Right ventricle myocardium superior (tissue), 1 donor: ENCODE results near the gene TGM6. TPM values are rescaled to one million over a fixed set of nuclear protein-coding genes. Genes with fewer than 3 reads are reported as not detected.

Source experiments
- ATAC-seq: fragments of 200-7000 bp; cut with Tn5 transposase; one replicate; pipeline ENCODE4 v1.9.1; 2020; ENCODE audit warnings: mild to moderate bottlenecking; ENCODE audit not compliant: poor library complexity
- DNase-seq: peaks from one replicate; pipeline ENCODE4 v3.0.0-alpha.2; 2020
- intact Hi-C: fragments of 100-400 bp; cut with DNase I; formaldehyde crosslinking; loops from one replicate; pipeline ENCODE4 v1.11.2; 2022
- total RNA-seq: library from RNA; stranded (reverse); fragmentation: NEBNext Ultra II Directional; extraction: Animal tissue kit (Norgen Biotek cat#: 25700); gene quantifications from one replicate; pipeline ENCODE4 v1.2.1, GENCODE V29; 2021
- donor health status: DM: no; HTN: yes; CAD: no; lungs with severe emphysema.

TGM6 gene
- total RNA-seq, 1 donor from 2014 or later: not detected

DNA sequence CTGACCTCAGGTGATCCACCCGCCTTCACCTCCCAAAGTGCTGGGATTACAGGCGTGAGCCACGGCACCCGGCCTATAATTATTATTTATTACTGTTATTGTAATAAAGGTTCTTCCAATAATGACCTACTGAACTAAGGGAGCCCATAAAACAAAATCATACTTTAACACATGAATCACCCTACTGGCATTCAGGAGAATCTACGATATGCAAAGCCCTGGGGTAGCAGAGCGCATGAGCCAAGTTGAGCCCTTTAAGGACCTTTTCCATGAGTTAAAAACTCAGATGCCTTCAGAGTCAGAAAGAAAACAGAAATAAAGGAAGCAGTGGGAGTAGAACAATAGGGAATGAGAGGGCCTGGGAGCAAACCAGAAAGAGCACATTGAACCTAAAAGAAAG, 48.4 kb downstream of the TGM6 start:
- intact Hi-C loops: no loop called here
- no peak for ATAC-seq

DNA sequence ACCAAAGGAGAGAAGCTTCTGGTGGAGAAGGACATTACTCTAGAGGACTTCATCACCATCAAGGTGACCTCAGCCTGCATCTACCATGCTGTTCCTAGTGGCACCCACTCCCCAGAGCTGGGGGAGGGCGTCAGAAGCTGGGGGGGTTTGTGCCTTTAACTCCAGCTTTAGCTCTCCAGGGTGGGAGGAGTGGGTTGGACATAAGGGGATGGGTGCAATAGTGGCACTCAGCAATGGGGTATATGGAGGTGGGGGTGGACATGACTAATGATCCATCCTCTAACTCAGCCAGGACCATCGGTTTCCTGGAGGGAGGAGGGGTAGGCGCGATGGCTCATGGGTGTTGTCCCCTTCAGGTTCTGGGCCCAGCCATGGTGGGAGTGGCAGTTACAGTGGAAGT, 49.8 kb downstream of the TGM6 start:
- DNase-seq (no peak), ATAC-seq (no peak)
- intact Hi-C loops: no loop called here

More for the DNA sequence above, 48.4 kb downstream of the TGM6 start:
- DNase-seq: no peak

DNA sequence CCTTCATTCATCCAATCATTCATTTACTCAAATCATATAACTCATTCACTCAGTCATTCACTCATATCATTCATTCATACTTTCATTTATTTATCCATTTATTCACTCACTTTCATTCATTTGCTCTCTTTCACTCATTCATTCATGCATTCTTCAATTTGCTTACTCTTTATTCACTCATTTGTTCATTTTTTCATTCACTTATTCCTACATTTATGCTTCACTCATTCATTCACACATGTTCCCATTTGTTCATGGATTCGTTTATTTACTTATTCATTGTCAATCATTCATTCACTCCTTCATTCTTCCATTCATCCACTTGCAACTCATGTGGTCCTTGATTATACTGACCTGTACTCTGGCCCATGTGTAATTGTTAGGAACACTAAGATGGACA, 50.5 kb downstream of the TGM6 start:
- ATAC-seq: no peak
- no peak for DNase-seq
- intact Hi-C loops: no loop called here

DNA sequence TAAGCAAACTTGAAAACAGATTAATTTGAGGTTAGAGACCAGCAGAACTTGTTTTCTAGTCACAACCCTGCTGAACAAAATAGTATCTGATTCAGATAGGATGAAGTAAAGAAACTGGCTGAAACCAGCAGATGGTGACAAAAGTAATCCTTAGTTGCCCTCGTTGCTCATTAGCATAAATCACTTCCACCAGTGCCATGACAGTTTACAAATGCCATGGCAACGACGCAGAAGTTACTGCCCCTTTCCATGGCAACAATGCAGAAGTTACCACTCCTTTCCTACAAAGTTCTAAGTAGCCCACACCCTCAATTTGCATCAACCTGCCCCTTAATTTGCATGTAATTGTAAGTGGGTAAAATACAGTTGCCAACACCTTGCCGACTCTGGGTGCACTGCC, 66.1 kb downstream of the TGM6 start:
- ATAC-seq: no peak
- intact Hi-C loops: no loop called here

DNA sequence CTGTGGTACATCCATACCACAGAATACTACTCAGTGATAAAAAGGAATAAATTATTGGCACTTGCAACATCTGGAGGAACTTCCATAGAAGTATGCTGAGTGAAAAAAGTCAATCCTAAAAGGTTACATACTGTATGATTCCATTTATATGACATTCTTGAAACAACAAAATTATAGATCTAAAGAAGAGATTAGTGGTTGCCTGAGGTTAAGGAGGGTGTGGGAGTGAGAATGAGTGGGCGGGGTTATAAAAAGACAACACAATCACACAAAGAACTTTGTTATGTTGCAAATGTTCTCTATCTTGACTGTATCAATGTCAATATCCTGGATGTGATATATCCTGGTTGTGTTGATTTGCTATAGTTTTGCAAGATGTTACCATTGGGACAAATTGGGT, 68.7 kb downstream of the TGM6 start:
- DNase-seq (no peak), ATAC-seq (no peak)
- intact Hi-C loops: no loop called here

More for the DNA sequence above, 66.1 kb downstream of the TGM6 start:
- DNase-seq: no peak

DNA sequence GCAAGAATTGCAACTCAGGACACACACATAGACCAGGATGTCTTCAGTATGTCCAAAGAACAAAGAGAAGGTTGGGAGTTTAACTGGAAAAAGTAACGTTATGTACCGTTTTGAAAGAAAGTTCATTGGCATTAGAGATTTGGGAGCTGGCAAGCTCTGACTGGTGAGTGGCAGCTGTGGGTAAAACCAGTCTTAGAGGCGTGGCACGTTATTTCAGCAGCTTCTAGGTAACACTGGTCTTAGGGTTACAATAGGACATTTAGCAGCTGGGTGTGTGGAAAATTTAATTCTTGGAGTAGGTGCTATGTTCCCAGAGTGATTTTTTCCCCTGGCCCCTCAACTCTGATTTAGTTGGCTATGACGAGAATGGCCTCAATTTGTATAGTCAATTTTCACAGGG, 70.7 kb downstream of the TGM6 start:
- DNase-seq (no peak), ATAC-seq (no peak)
- intact Hi-C loops: loop anchor here (5.0 to 10.0 kb wide), 3 partner anchors 244 to 687 kb away; no protein-coding TSS in a partner anchor

DNA sequence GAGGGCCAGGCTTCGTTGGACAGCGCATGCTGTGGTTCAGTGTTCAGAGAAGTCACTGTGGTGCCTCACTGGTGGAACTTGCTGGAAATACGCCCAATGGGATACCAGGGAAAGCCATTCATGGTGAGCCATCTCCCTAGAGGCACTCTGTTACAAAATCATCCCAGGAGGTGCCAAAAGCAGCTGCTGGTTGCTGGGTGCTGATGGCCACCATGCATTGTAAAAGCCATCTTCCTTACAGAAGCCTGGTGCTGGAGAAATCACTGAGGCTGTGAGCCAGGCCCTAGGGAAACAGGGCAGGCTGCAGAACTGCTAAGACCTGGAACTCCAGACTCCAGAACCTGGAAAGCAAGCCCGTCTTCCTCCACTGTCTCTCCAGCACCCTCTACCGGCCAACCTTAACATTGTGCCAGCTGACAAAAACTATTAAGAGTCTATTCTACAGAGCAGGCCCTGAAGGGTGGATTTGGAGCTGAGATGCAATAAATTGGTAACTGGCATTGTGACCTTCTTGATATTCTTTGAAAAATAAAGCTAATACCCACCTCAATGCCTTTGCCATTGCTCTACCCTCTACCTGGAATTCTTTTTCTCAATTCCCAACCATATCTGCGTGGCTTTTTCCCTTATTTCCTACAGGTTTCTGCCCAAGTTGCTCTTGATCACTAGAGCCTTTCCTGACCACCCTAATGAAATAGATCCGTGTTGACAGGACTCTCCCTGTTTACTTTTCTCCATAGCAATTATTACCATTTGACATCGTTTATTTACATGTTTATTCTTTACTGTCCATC, 71.4 kb downstream of the TGM6 start:
- intact Hi-C loops: loop anchor here (5.0 to 10.0 kb wide), 3 partner anchors 245 to 687 kb away; no protein-coding TSS in a partner anchor
- DNase-seq (peak; percentile 73), ATAC-seq (peak; percentile 80)

DNA sequence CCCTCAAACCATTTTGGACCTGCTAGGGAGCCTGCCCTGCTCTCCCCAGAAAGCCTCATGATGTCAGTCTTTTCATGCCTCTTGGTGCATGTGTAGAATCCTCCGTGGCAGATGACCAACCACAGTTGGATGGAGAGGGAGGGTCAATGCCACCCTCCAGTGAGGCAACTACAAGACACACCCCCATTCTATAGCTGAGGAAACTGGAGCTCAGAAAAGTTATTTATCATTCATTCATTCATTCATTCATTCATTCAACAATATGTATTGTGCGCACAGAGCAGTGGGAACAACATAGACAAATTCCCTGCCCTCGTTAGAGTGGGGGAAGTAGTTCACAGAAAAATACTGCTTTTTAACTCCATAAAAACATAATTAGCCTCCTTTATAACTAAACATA, 73.1 kb downstream of the TGM6 start:
- no peak for DNase-seq
- intact Hi-C loops: loop anchor here (5.0 to 10.0 kb wide), 3 partner anchors 246 to 689 kb away; no protein-coding TSS in a partner anchor
- ATAC-seq: no peak

DNA sequence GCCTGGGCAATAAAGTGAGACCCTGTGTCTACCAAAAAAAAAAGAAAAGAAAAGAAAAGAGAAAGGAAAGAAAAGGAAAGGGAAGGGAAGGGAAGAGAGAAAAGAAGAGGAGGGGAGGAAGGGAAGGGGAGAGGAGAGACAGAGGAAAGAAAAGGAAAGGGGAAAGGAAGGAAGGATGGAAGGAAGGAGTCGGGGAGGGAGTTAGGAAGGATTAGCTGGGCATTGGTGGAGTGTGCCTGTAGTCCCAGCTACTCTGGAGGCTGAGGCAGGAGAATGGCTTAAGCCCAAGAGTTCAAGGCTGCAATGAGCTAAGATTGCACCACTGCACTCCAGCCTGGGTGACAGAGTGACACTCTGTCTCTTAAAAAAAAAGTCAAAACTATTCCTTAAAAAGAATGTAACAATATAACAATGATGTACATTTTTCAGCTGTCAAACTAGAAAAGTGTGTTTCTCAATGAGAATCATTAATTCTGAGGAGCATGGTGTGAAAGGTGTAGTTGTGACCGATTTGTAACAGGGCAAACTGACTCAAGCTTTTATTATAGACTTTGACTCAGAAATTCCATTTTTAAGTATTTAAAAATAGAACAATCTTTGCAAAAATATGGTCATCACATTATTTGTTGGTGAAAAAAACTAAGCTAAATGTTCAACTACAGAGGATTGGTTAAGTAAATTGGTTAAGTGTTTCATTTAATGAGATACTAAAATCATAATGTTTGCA, 75.2 kb downstream of the TGM6 start:
- intact Hi-C loops: loop anchor here (10.0 kb wide), 1 partner anchor 691 kb away; no protein-coding TSS in a partner anchor
- ATAC-seq: no peak
- no peak for DNase-seq

DNA sequence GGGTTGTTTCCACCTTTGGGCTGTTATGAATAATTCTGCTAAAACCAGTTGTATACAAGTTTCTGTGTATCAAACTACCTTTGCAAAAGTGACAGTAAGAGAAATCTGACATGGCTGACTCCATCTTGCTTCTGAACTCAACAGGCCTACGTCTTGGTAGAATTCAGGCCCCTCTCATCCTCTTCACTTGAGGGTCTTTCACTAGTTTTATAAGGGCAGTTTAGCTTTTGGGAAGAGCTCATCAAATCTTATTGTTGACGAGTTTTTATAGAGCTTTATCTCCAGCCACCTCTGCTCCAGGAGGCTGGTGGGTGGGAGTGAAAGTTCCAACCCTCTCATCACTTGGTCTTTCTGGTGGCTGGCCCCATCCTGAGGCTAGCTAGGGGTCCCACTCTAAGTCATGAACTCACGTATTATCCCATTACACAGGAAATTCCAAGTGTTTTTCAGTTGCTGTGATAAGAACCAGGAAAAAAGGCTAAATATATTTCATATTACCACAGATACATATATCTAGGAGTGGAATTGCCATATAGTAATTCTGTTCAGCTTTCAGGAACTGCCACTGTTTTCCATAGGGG, 78.3 kb downstream of the TGM6 start:
- intact Hi-C loops: loop anchor here (10.0 kb wide), 1 partner anchor 694 kb away; no protein-coding TSS in a partner anchor
- no peak for ATAC-seq
- no peak for DNase-seq

DNA sequence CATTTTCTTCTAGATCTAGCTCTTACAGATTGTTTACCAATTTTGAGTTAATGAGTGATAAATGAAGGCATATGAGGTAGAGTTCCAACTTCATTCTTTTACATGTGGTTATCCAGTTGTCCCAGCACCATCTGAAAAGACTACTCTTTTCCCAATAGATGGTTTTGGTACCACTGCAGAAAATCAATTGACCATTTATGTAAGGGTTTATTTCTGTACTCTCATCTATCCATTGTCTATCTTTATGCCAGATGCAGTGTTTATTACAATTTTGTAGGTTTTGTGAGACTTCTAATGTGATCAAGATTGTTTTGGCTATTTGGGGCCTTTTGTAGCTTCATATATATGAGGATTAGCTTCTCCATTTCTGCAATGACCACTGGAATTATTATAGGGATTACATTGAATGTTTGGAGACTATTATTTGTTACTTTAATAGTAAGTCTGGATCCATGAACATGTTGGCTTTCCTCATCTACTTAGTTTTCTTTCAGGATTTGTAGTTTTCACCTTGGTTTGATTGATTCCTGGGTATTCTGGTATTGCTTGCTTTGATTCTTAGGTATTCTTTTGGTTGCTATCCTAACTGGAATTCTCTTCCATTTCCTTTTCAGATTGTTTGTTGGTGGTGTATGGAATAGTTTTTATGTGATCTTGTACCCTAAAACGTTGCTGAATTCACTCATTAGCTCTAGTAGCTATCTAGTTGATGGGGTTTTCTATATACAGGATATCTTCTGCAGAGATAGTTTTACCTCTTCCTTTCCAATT, 79.5 kb downstream of the TGM6 start:
- ATAC-seq (no peak), DNase-seq (no peak)
- intact Hi-C loops: loop anchor here (10.0 kb wide), 1 partner anchor 695 kb away; no protein-coding TSS in a partner anchor

DNA sequence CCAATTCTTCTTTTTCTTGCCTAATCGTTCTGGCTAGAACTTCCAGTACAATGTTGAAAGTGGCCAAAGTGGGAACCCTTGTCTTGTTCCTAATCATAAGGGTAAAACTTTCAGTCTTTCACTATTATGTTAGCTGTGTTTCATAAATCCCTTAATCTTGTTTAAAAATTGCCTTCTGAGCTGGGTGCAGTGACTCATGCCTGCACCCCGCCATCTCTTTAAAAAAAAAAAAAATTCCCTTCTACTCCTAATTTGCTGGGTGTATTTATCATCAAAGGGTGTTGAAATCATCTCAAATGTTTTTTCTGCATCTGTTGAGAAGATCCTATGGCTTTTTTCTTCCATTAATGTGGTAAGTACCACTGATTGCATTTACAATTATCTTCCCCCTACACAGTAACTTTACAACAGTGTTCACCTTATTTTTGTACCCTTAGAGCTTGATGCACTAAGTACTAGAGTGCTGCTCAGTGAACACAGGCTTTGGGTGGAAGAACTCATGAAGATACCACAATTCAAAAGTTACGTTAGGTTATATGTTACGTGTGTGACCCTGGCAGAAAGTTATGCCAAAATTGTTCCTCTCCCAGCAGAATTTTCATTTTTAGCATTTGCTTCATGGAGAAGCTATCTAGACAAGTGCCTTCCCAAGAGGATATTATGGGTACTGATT, 80.2 kb downstream of the TGM6 start:
- no peak for ATAC-seq
- intact Hi-C loops: no loop called here
- no peak for DNase-seq

DNA sequence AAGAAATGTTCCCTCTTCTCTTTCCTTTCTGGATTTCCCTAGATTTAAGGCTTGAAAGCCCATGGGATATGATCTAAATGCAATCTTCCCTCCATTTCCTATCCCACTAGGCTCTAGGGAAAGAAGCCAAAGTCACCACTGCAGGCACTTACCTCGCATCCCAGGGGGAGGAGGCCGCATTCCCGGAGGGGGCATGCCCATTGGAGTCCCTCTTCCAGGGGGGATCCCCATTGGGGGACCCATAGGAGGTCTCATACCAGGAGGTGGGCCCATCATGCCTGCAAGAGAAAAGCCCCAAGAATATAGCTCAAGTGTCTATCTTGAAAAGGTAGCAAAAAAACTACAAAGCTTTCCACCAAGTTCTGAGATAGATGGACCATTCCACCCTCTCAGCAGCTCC, 81.8 kb downstream of the TGM6 start:
- intact Hi-C loops: no loop called here
- no peak for ATAC-seq
- DNase-seq: no peak

DNA sequence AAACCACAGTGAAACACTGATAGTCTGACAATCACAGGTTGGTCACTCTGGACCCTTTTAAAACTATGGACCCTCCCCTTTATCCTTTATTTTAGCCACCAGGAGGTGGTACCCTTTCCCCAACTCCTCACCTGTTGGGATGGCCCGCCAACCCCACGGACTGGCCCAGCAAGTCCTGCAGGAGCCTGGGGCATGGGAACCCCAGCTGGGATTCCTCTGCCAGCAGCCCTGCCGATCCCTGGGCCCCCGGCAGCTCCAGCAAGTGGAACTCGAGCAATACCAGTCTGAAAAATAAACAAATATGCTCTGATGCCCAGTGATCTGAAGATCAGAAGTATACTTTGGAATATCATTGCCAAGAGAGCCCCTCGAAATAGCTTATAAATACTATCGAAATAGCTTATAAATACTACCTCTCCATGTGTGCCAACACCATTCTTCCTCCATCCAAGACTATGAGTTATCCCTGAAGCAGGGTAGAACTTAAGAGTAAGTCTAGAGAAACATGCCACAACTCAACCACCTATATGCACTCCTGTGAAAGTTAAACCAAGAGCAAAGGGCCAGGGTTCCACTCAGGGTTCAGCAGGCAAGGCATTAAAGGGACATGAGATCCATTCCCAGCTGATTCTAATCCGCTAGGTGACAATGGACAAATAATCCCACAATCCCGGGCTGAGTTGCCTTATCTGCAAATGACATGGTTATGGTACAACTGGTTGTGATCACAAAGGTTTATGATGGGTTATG, 83.1 kb downstream of the TGM6 start:
- DNase-seq: no peak
- intact Hi-C loops: no loop called here

DNA sequence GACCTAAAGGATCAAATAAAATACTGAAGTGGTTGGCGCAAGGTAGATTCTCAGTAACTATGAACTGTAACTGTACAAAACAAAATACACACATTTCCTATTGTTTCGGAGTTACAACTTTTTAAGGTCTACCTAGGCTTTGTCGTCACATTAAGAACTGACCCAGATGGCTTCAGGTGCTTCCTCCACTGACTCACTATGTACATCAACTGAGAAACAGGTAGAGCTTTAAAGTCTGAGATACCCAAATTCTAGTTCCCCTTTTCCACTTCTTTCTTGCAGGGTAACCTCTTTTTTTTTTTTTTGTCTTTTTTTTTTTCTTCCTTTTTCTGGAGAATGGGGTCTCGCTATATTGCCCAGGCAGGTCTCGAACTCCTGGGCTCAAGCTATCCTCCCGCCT, 84.4 kb downstream of the TGM6 start:
- no peak for DNase-seq
- intact Hi-C loops: no loop called here
- ATAC-seq: no peak

More for the DNA sequence above, 83.1 kb downstream of the TGM6 start:
- ATAC-seq: no peak

DNA sequence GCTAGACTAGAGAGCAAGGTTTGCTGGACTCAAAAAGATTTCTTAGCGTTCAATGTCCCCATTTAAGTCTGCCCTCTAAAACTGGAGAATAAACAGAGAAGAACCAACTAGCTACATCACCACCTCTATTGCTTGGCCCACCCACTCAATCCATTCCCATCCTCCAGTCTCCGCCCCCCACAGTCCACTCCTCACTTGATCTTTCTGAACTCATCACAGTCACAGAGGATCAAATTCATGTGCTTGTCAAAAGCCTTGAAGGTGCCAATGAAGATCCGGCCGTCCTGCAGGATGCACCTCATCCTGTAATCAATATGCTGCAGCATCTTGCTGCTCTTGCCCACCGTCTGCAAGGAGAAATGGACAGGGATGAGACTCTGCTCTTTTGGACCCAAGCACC, 86.7 kb downstream of the TGM6 start:
- intact Hi-C loops: no loop called here
- no peak for DNase-seq
- ATAC-seq: no peak

DNA sequence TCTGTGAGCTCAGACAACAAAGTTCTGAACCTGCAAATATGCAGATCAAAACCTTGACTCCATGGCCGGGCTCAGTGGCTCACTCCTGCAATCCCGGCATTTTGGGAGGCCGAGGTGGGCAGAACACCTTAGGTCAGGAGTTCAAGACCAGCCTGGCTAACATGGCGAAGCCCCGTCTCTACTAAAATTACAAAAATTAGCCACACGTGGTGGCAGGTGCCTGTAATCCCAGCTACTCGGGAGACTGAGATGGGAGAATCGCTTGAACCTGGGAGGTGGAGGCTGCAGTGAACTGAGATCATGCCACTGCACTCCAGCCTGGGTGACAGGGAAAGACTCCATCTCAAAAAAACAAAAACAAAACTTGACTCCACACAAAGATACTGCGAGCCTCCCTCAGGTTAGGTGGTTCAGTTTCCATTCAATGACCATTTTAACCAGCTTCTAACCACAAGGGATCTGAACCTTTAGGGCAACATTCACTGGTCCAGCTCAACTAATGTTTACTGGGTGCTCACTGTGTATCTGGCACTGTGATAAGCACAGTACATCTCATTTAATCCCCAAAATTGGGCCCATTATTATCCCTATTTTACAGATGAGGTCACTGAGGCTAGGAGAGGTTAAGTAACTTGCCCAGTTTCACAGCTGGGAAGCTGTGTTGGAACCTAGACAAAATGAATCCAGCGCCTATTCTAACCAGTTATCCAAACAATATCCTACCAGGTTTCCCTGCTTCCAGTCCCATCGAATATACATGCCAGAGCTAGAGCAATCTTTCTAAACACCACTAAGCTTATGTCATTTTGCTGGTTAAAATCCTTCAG, 88.1 kb downstream of the TGM6 start:
- DNase-seq (no peak), ATAC-seq (no peak)
- intact Hi-C loops: no loop called here
